Type B pancreatic cell (in vitro differentiated cells): Measurements from ENCODE around the gene YES1. TPM values are rescaled to one million over a fixed set of nuclear protein-coding genes. Genes with fewer than 3 reads are reported as not detected.
"Not testable (repeated sequence)": the region's sequence is repeated elsewhere in the genome, so short reads cannot be mapped to it uniquely, and the experiment has no call there.

Experiments
- DNase-seq: peaks from one replicate; pipeline ENCODE4 v3.0.0; 2021; ENCODE audit warnings: mixed read lengths; ENCODE audit not compliant: unreplicated experiment; ENCODE audit errors: extremely low spot score
- H3K27ac Mint-ChIP-seq: 2 replicates; pipeline ENCODE4 v1.8.0; 2021; ENCODE audit warnings: mild to moderate bottlenecking, mixed read lengths
- H3K27me3 Mint-ChIP-seq: 2 replicates; pipeline ENCODE4 v1.8.0; 2021; ENCODE audit warnings: mixed read lengths
- H3K36me3 Mint-ChIP-seq: 2 replicates; pipeline ENCODE4 v1.8.0; 2021; ENCODE audit warnings: mixed read lengths
- H3K4me1 Mint-ChIP-seq: one replicate; pipeline ENCODE4 v1.8.0; 2021; ENCODE audit warnings: mixed read lengths; ENCODE audit not compliant: unreplicated experiment
- H3K4me3 Mint-ChIP-seq: 2 replicates; pipeline ENCODE4 v1.8.0; 2021; ENCODE audit warnings: mild to moderate bottlenecking, mixed read lengths
- H3K9me3 Mint-ChIP-seq: 2 replicates; pipeline ENCODE4 v1.8.0; 2021; ENCODE audit warnings: mixed read lengths
- total RNA-seq: library from RNA; stranded (reverse); gene quantifications from 2 replicates; pipeline ENCODE4 v1.2.1, GENCODE V29; 2021; ENCODE audit warnings: low replicate concordance
- TF ChIP-seq, protein P1 (sequence below): fragments of 200-600 bp; sonication (generic); conservative IDR thresholded peaks from 2 replicates; pipeline ENCODE4 v1.5.0; 2021; ENCODE audit warnings: antibody characterized with exemption, mild to moderate bottlenecking

YES1 gene
- total RNA-seq, 1 donor from 2014 or later = 48.5 TPM

- Mint-ChIP-seq H3K27me3 (no peaks in the 10 kb centered on the region), H3K36me3 (peaks cover 9% of the 10 kb centered on the region), H3K9me3 (peaks cover 4% of the 10 kb centered on the region), H3K4me1 (peaks cover 15% of the 10 kb centered on the region), H3K27ac (no peak overlapping the region), H3K4me3 (no peak overlapping the region)
- TF ChIP-seq, protein P1, sequence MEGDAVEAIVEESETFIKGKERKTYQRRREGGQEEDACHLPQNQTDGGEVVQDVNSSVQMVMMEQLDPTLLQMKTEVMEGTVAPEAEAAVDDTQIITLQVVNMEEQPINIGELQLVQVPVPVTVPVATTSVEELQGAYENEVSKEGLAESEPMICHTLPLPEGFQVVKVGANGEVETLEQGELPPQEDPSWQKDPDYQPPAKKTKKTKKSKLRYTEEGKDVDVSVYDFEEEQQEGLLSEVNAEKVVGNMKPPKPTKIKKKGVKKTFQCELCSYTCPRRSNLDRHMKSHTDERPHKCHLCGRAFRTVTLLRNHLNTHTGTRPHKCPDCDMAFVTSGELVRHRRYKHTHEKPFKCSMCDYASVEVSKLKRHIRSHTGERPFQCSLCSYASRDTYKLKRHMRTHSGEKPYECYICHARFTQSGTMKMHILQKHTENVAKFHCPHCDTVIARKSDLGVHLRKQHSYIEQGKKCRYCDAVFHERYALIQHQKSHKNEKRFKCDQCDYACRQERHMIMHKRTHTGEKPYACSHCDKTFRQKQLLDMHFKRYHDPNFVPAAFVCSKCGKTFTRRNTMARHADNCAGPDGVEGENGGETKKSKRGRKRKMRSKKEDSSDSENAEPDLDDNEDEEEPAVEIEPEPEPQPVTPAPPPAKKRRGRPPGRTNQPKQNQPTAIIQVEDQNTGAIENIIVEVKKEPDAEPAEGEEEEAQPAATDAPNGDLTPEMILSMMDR = no peak
- no peak for DNase-seq
Observed at GRCh38 chr18:766550-766860, 45.5 kb downstream of the YES1 start.

DNA sequence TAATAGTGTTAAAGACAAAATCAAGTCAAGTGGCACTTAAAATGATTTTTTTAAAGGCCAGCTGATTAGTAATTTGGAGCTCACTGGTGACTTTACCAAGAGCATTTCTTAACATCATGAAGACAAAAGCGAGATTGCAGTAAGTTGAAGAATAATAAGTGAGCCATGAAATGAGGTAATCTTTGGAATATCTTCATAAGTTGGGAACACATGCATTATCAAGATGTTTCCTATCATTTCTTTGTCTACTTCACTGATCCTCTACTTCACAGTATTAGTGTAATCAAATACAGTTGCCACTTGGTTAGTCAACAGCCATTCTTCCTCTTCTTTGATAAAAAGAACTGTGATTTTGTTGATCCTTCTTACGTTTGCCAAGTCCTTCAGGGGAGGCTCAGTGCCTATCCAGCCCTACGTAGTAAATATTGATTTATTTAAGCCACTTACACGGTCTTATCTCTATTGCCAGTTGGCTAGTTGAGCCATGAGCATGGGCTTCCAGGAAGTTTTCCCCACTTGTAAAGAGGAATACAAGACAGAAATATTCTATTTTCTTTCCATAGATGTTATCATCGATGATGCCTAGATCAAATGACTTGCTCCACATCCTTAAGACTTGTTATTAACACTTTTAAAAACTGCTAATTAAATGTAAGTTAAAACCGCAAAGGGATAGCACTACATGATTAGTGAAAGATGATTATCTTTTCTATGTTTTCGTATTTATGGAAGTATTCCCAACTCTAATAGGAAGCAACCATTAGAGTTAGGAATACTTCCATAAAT lies 46.1 kb downstream of the YES1 start:
- Mint-ChIP-seq H3K9me3 (peaks cover 4% of the 10 kb centered on the region), H3K27me3 (no peaks in the 10 kb centered on the region), H3K36me3 (peaks cover 11% of the 10 kb centered on the region), H3K4me3 (no peak overlapping the region), H3K4me1 (peaks cover 14% of the 10 kb centered on the region), H3K27ac (no peak overlapping the region)
- TF ChIP-seq, protein P1 = no peak
- DNase-seq = no peak

DNA sequence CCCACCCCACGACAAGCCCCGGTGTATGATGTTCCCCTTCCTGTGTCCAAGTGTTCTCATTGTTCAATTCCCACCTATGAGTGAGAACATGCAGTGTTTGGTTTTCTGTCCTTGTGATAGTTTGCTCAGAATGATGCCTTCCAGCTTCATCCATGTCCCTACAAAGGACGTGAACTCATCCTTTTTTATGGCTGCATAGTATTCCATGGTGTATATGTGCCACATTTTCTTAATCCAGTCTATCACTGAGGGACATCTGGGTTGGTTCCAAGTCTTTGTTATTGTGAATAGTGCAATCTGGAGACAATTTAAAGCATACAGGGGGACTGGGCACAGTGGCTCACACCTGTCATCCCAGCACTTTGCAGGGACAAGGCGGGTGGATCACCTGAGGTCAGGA lies 52.2 kb downstream of the YES1 start:
- DNase-seq, H3K4me1 Mint-ChIP-seq, H3K27ac Mint-ChIP-seq, H3K4me3 Mint-ChIP-seq, H3K36me3 Mint-ChIP-seq, H3K9me3 Mint-ChIP-seq, H3K27me3 Mint-ChIP-seq: not testable (repeated sequence)

- DNase-seq = no peak
- Mint-ChIP-seq H3K27me3 (no peaks in the 10 kb centered on the region), H3K4me3 (no peak overlapping the region), H3K27ac (no peak overlapping the region), H3K36me3 (peaks cover 11% of the 10 kb centered on the region), H3K9me3 (no peaks in the 10 kb centered on the region), H3K4me1 (no peaks in the 10 kb centered on the region)
- TF ChIP-seq, protein P1 = no peak
Observed at GRCh38 chr18:755506-755905, 56.5 kb downstream of the YES1 start.

- Mint-ChIP-seq H3K4me1 (no peaks in the 10 kb centered on the region), H3K27ac (no peak overlapping the region), H3K4me3 (no peak overlapping the region), H3K9me3 (no peaks in the 10 kb centered on the region), H3K27me3 (no peaks in the 10 kb centered on the region), H3K36me3 (peaks cover 13% of the 10 kb centered on the region)
- TF ChIP-seq, protein P1 = no peak
- no peak for DNase-seq
Observed at GRCh38 chr18:754656-755055, 57.4 kb downstream of the YES1 start.

DNA sequence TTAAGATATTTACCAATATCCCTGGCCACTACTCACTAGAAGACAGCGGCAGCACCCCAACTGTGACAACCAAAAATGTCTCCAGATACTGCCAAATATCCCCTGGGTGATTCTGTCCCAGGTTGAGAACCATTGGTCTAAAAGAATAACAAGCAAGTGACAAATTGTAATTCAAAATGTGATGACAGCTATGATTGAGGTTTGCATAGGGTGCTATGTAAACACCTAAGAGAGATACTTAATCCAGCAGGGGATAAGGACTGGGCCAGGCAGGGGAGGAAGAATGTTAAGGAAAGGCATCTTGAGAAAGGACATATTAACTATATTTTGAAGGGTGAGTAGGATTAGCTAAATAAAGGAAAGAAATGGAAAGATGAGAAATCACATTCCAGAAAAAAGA lies 61.6 kb downstream of the YES1 start:
- Mint-ChIP-seq H3K27me3 (no peaks in the 10 kb centered on the region), H3K9me3 (no peaks in the 10 kb centered on the region), H3K4me3 (no peak overlapping the region), H3K27ac (no peak overlapping the region), H3K4me1 (no peaks in the 10 kb centered on the region), H3K36me3 (peaks cover 16% of the 10 kb centered on the region)
- TF ChIP-seq, protein P1 = no peak
- no peak for DNase-seq
